PC-9 (cell line): Measurements from ENCODE around the gene ARFGAP3.

Experiments
- EZH2 ChIP-seq: fragments of 200-600 bp; sonication (generic); IDR thresholded peaks from 2 replicates; pipeline ENCODE4 v1.8.0; 2017; ENCODE audit warnings: antibody characterized with exemption, low read depth
- TF ChIP-seq, protein P1 (sequence below): fragments of 200-600 bp; sonication (generic); conservative IDR thresholded peaks from 2 replicates; pipeline ENCODE4 v1.6.1; 2017; ENCODE audit warnings: mixed run types, antibody characterized with exemption, mild to moderate bottlenecking, moderate library complexity

GRCh38 chr22:42873356-42873755, 16.3 kb upstream of the ARFGAP3 start:
- TF ChIP-seq, protein P1, sequence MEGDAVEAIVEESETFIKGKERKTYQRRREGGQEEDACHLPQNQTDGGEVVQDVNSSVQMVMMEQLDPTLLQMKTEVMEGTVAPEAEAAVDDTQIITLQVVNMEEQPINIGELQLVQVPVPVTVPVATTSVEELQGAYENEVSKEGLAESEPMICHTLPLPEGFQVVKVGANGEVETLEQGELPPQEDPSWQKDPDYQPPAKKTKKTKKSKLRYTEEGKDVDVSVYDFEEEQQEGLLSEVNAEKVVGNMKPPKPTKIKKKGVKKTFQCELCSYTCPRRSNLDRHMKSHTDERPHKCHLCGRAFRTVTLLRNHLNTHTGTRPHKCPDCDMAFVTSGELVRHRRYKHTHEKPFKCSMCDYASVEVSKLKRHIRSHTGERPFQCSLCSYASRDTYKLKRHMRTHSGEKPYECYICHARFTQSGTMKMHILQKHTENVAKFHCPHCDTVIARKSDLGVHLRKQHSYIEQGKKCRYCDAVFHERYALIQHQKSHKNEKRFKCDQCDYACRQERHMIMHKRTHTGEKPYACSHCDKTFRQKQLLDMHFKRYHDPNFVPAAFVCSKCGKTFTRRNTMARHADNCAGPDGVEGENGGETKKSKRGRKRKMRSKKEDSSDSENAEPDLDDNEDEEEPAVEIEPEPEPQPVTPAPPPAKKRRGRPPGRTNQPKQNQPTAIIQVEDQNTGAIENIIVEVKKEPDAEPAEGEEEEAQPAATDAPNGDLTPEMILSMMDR = no peak
- TF ChIP-seq EZH2 = no peak
